ENCODE measurements around the gene NT5DC3. TPM values are rescaled to one million over a fixed set of nuclear protein-coding genes. Genes with fewer than 3 reads are reported as not detected.

Gene NT5DC3
- total RNA-seq, 1 experiment from 2014 or later = 12.5 TPM

DNA sequence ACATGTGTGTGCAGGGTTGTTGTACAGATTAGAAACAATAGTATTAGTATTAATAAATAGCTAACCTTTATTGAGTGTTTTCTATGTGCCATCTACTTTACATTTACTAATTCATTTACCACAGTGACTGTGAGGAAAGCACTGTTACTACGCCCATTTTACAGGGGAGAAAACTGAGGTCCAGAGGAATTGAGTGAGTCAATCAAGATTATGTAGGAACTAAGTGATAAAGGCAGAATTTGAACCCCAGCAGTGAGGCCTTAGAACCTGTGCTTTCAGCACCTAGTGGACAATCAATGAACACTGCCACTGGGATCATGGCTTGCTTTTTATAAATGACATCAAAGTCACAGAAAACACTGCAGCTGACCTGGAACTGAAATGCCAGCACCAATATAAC, 28.2 kb downstream of the NT5DC3 start:
- Mint-ChIP-seq H3K9me3 (no peaks in the 10 kb centered on the region), H3K27ac (no peak overlapping the region), H3K4me3 (no peak overlapping the region), H3K27me3 (ENCODE audit: low read depth) (no peaks in the 10 kb centered on the region), H3K36me3 (peaks cover 10% of the 10 kb centered on the region), H3K4me1 (0 out of 2 replicates have a peak, but pooled peaks cover 1% of the 10 kb centered on the region)
- TF ChIP-seq MXD4 (CRISPR knock-in tag; IDR thresholded peaks at IDR 0.05; ENCODE audit: borderline replicate concordance) (no peak), NR2C2 (CRISPR knock-in tag; IDR thresholded peaks at IDR 0.05) (no peak), CTCF (IDR thresholded peaks at IDR 0.05) (no peak), HMGXB4 (CRISPR knock-in tag; IDR thresholded peaks at IDR 0.05) (no peak), FOXK1 (CRISPR knock-in tag; IDR thresholded peaks at IDR 0.05) (no peak), RELA (CRISPR knock-in tag; IDR thresholded peaks at IDR 0.05; ENCODE audit: borderline replicate concordance) (no peak), ZNF263 (CRISPR knock-in tag; IDR thresholded peaks at IDR 0.05; ENCODE audit: low read depth) (no peak), NR1H2 (CRISPR knock-in tag; IDR thresholded peaks at IDR 0.05) (no peak), TP53 (CRISPR knock-in tag; IDR thresholded peaks at IDR 0.05) (no peak), FOXJ3 (CRISPR knock-in tag; IDR thresholded peaks at IDR 0.05; ENCODE audit: borderline replicate concordance) (no peak), FOXP4 (CRISPR knock-in tag; IDR thresholded peaks at IDR 0.05) (no peak), ZSCAN18 (CRISPR knock-in tag; IDR thresholded peaks at IDR 0.05) (no peak), CBFB (CRISPR knock-in tag; IDR thresholded peaks at IDR 0.05; ENCODE audit: low read depth) (no peak), EMX1 (CRISPR knock-in tag; IDR thresholded peaks at IDR 0.05) (no peak)
- ATAC-seq (no peak), DNase-seq (ENCODE audit: low spot score) (no peak)
- POLR2A ChIA-PET = no interaction called here
- CTCF ChIA-PET = no interaction called here

DNA sequence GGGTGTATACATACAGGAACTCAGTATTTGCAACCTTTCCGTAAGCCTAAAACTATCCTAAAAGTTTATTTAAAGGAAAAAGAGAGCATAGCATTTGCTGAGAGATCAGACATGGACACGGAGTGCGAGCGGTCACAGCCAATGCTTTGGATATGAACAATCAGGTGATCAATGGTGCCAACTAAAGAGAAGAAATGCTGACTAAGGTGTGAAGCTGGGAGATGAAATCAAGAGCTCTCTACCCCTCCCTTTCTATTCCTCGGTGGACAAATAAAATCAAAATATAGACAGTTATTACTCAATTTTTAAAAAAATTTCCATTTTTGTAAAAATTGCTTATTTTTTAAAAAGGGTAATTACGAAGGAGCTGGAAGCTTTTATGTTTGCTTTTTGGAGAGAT, 29.2 kb downstream of the NT5DC3 start:
- Mint-ChIP-seq H3K27me3 (ENCODE audit: low read depth) (no peaks in the 10 kb centered on the region), H3K36me3 (peaks cover 10% of the 10 kb centered on the region), H3K4me1 (no peaks in the 10 kb centered on the region), H3K4me3 (no peak overlapping the region), H3K9me3 (no peaks in the 10 kb centered on the region), H3K27ac (no peak overlapping the region)
- DNase-seq (ENCODE audit: low spot score) (no peak), ATAC-seq (no peak)
- POLR2A ChIA-PET = no interaction called here
- CTCF ChIA-PET = no interaction called here
- TF ChIP-seq ZNF396 (CRISPR knock-in tag; IDR thresholded peaks at IDR 0.05; ENCODE audit: borderline replicate concordance) (no peak), SOX15 (CRISPR knock-in tag; IDR thresholded peaks at IDR 0.05) (no peak), AR (CRISPR knock-in tag; IDR thresholded peaks at IDR 0.05) (no peak), E2F4 (CRISPR knock-in tag; IDR thresholded peaks at IDR 0.05; ENCODE audit: borderline replicate concordance, low read depth) (no peak)

Measured in WTC11 (cell line).